HG03175 (cell line): ENCODE results near the gene SPINT3.
"Not testable (repeated sequence)": the region's sequence is repeated elsewhere in the genome, so short reads cannot be mapped to it uniquely, and the experiment has no call there.

Source experiments
- ATAC-seq: cut with Tn5 transposase; IDR thresholded peaks from one replicate; pipeline ENCODE4 v1.9.1; 2021; ENCODE audit warnings: mild to moderate bottlenecking, moderate library complexity; ENCODE audit not compliant: unreplicated experiment

The SPINT3 gene

DNA sequence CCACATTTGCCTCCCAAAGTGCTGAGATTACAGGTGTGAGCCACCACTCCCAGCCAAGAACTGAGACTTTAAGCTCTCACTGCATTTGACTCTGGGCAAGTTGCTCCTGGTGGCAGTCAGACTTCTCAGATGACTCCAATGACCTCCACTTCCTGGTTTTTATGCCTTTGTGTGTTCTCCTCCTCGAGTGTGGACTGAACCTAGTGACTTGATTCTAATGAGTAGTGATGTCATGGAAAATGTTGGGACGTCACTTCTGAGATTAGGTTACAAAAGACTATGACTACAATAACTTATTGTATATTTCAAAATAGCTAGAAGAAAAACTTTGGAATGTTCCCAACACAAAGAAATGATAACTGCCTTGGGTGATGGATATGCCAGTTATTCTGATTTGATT lies 12.0 kb downstream of the SPINT3 start:
- no peak for ATAC-seq

DNA sequence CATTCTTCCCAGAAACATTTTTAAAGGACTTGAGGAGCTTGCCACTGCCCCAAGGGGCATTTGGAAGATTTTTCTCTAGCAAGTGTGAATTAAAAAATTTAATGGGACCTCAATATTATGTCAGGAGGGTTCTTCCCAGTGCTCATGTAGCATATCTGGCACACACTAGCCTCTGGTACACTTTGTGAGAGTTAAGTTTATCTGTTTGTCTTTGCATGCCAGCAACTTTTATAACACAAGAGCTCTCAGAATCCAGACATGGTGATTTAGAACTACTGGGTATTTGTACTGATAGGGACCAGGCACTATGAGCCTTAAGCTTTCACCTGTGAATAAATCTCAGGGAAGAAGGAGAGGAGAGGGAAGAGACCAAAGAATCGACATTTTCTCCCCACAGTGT lies 12.9 kb downstream of the SPINT3 start:
- ATAC-seq = no peak

DNA sequence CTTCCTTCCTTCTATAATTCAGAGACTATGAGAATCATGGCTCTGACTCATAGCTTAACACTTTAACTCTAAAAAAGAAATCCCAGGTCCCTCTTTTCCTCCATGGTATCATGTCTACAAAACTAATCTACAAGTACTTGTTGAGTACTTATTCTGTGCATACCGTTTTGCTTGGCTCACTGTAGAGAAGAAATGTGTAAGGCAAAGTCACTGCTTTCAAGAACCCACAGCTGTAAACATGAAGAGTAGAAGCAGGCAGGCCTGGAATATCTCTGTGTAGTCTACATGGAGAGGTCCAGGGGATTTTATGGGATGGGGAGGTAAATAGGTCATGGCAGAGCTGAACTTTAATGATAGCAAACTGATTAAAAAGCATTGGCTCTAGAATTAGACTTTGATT lies 13.8 kb downstream of the SPINT3 start:
- no peak for ATAC-seq

DNA sequence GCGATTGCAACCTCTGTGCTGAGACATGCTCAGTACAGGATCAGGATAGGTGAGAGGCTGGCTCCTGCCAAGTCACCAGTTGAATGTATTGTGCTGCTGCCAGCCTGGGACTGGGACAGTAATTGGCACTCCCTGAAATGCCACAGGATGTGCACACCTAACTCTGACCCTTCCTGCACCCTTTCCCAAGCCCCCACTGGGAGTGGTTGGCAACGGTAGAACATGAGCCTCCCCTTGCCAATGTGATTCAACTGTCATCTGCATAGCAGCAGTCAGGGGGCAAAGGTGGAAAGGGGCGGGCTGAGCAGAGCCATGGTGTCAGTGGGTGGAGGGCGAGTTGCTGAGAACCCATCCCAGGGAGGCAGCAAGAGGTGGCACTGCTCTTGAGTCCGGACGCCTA lies 15.4 kb downstream of the SPINT3 start:
- ATAC-seq = no peak

DNA sequence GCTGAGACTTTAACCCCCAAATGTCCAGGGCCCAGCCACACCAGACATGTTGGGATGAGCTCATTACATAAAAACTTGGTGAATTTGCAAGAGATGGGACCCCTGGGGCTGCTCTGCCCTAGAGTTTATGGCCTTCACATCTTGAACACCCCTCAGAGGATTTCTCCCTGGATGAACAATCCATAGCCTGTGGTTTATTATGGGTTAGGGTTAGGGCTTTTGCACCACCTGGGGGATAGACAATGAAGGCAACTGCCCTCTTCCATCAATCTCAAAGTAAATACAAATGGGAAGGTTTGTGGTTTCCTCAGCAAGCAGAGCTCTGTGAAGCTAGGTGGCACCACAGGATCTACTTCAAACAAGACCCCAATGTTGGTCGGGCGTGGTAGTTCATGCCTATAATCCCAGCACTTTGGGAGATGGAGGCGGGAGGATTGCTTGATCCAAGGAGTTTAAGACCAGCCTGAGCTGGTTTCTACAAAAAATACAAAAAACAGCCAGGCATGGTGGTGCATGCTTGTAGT lies 17.4 kb downstream of the SPINT3 start:
- ATAC-seq = no peak

DNA sequence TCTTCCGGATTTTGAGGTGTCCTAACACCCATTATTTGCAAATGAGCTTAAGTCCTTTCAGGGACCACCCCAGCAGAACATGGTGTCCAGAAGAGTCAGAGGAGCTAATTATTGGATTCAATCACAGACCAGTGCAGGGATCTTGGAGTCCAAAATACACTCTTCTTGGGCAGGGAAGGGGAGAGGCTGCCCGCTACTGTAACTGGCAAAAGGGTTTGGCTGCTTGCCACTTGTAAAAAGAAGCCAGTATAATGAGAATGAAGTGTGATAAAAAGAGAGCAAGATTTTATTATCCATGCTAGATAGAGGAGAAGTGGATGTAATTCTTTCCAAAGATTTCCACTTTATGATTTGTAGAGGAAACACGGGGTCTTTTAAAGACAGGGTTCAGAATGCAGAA lies 19.3 kb downstream of the SPINT3 start:
- no peak for ATAC-seq

DNA sequence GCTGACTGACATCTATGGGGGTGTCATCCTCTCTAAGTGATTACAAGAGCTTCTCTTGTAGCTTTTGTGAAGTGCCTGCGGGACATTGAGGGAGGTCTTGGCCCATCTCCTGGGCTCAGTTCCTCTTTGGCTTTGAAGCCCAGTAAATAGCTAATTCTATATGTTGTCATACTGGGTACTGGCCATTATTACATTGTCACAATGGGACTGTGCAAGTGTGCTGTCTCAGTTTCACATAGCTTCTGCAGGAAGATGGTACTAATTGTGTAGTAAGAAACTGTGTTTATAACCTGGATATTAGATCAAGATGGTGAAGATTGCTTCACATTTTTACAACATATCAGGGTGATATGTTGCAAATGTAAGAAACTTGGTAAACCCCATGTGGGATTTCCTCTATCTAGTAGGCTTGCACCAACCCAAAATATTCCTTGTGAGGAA lies 19.9 kb downstream of the SPINT3 start:
- no peak for ATAC-seq

DNA sequence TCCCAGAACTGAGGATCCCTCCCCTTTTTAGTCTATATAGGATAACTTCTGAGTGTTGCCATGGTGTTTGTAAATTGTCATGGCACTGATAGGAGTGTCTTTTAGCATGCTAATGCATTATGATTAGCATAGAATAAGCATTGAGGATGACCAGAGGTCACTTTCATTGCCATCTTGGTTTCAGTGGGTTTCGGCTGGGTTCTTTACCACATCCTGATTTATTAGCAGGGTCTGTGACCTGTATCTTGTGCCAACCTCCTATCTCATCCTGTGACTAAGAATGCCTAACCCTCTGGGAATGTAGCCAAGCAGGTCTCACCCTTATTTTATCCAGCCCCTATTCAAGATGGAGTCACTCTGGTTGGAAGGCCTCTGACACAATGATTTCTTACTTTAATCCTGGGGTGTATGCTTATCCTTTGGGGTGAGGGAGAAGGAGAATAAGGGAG lies 26.3 kb downstream of the SPINT3 start:
- no peak for ATAC-seq

DNA sequence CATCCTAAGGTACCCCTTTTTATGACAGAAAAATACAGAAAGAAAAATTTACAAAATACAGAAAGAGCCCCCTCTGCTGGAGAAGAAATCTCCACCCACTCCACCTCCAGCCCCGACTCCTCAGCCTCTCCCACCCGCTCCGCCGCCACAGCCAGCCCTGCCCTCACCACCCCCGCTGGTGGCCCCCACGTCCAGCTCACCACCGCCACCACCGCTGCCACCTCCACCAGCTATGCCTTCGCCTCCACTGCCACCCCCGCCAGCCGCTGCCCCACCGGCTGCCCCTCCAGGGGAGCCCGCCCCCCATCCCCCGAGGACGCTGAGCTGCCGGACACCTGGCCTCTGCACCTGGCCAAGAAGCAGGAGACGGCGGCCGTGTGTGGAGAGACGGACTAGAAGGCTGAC lies 28.2 kb downstream of the SPINT3 start:
- no peak for ATAC-seq

DNA sequence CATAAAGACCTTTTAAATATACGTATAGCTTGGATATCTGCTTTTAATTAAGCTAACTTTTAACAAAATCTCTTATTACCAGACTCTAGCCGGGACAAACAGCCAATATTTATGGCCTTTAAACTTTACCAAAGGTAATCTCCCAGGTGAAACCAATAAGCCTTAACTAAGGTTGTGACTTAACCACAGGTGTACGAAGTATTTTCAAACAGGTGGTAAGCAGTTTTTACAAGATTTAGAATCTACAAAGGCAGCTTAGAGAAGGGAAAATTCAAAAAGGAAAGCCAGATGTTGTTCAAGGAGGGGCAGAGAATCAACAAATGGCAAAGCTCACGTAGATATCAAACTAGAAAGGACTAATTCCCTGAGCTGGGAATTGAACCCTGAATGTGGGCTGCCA lies 30.0 kb downstream of the SPINT3 start:
- no peak for ATAC-seq

DNA sequence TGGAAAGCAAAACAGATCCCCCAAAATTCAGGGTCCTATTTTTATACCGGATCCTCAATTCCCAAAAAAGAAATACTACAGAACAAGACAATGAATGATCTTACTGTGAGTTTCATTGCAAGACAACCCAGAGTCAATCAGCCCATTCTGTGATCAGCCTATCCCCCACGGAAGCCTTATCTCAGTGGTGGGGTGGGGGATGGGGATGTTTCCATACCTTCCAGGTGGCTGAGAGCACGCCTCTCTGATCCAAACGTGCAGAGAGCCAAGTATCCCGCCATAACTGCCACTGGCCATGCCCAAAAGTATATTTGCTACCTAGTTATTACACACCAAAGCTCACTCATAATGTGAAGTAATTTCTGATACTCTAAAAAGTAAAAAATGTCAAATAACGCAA lies 30.7 kb downstream of the SPINT3 start:
- ATAC-seq = no peak

DNA sequence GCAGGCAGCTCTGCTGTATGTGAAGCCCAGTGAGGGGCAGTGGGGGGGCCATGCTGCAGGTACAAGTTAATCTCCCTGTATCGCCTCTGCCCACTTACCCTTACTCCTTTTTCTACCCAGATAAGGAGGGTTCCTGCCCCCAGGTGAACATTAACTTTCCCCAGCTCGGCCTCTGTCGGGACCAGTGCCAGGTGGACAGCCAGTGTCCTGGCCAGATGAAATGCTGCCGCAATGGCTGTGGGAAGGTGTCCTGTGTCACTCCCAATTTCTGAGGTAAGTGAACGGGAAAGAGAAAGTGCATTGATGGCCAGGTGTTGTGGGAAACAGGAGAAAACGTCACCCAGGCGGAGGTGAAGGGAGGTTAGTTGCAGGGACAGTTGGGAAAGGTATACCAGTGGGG lies 35.6 kb downstream of the SPINT3 start:
- ATAC-seq = no peak

DNA sequence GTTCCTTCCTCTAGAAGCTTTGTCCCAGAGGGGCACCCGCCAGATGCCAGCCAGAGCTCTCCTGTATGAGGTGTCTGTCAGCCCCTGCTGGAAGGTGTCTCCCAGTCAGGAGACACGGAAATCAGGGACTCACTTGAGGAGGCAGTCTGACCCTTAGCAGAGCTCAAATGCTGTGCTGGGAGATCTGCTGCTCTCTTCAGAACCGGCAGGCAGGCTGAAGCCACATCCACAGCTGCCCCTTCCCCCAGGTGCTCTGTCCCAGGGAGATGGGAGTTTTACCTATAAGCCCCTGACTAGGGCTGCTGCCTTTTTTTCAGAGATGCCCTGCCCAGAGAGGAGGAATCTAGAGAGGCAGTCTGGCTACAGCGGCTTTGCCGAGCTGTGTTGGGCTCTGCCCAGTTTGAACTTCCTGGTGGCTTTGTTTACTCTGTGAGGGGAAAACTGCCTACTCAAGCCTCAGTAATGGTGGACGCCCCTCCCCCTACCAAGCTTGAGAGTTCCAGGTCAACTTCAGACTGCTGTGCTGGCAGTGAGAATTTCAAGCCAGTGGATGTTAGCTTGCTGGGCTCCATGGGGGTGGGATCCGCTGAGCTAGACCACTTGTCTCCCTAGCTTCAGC lies 37.8 kb downstream of the SPINT3 start:
- ATAC-seq = not testable (repeated sequence)

DNA sequence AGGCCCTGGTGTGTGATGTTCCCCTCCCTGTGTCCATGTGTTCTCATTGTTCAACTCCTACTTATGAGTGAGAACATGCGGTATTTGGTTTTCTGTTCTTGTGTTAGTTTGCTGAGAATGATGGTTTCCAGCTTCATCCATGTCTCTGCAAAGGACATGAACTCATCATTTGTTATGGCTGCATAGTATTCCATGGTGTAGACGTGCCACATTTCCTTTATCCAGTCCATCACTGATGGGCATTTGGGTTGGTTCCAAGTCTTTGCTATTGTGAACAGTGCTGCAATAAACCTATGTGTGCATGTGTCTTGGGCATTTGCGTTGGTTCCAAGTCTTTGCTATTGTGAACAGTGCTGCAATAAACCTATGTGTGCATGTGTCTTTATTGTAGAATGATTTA lies 43.1 kb downstream of the SPINT3 start:
- not testable (repeated sequence) for ATAC-seq

DNA sequence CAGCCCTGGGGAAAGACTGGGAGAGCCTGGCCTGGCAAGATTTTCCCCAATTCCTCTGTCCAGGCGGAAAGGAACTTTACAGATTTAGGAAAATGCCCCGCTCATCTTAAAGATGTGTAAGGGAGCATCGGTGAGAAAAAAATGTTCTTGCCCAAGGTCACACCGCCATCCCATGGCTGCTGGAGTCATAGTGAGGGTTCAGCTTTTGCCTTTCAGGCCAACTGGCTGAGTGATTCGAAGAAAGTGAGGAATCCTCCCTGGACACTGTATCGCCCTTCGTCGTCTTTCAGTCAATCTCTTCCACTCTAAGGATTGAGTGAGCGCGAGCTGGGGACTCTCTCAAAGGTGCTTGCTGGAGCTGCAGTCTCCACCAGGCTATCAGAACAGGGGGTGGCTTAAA lies 44.5 kb downstream of the SPINT3 start:
- no peak for ATAC-seq

DNA sequence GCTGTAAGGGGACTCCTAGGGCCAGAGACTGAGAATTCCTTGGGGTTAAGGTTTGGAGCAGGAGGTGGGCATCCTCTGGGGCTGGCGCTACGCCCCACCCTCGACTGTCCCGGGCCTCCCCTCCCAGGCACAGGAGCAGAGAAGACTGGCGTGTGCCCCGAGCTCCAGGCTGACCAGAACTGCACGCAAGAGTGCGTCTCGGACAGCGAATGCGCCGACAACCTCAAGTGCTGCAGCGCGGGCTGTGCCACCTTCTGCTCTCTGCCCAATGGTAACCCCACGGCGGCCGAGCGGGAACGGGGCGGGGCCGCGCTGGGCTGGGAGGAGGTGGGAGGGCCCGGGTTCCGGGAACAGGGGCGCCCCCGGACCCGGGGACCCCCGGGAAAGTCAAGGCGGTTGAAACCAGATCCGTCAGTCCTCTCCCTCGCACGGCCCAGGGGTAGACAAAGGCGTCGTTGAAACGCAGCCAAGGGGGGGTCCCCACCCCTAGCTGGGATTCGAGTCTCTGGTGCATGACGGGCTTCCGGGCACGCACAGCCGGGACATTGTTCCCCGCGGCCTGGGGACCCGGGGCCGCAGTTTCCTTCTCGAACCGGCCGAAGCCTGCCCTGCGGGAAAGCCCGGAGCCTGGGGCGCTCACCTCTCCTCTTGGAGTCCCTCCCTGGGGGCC lies 45.0 kb downstream of the SPINT3 start:
- ATAC-seq = no peak

DNA sequence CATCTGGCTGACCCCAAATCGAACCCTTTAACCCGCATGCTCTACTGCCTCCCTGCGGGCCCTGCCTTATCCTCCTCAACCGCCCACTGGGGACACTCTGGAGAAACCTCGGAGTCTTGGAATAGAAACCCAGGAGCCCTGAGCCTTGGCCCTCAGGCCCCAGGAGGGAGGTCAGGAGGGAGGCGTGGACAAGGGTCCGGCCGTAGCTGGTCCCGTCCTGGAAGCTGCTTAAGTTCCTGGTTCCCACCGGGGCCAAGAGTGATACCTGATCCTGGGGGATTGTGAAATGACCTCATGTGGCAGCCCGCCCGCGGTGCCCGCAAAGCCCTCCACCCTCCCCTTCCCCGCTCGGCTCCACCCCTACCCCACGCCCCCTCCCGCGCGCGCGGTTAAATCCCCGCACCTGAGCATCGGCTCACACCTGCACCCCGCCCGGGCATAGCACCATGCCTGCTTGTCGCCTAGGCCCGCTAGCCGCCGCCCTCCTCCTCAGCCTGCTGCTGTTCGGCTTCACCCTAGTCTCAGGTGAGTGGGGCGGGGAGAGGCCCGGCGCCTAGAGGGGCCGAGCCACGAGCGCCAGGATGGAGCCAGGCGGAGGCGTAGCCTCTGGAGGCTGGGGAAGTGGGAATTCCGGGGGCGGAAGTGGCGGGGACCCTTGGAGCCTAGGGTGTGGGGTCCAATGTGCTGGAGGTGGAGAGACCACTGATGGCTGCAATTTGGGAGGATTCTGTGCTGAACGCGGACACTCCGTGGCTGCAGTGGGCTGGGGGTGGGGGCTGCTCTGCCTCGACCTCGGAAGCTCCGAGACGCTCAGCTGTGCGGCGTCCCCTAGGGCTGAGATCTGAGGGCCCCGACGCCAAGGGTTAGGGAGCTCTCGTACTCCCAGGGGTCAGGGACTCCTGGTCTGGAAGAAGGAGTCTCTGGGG lies 45.8 kb downstream of the SPINT3 start, which contains the start of gene WFDC2:
Gene WFDC2, plus strand, starts transcription at position 418 of the 926 bp plus-strand sequence. Its CDS starts 29 bp downstream, at position 447.
- no peak for ATAC-seq

DNA sequence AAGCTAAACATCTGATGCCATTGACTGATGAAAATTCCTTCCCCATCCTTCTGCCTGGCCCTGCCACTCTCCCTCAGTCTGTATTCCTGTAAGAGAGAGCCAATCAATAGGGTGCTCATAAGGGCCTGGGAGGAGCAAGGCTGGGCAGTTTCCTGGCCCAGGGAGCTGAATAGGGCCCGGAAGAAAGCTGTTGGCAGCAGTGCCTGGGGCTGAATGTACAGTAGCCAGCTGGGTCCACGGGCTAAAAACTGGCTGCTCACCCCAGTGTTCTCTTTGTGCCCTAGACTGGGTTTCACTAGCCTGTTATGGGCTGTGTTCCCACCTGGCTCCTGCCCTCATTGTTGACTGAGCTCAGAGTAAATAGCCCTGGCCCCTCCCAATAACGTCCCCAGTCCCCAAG lies 47.6 kb downstream of the SPINT3 start:
- no peak for ATAC-seq

DNA sequence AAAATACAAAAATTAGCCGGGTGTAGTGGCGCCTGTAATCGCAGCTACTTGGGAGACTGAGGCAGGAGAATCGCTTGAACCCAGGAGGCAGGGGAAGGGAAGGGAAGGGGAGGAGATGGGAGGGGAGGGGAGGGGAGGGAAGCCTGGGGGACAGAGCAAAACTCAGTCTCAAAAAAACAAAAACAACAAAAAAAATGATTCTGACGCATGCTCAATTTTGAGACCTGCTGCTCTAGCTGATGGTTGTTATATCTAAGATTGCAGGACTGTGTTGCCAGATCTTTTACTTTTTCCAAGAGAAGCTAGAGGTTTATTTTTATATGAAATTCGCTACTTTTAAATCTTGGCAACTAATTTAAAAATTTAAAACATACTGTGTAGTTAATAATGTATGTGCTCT lies 48.2 kb downstream of the SPINT3 start:
- ATAC-seq = no peak

DNA sequence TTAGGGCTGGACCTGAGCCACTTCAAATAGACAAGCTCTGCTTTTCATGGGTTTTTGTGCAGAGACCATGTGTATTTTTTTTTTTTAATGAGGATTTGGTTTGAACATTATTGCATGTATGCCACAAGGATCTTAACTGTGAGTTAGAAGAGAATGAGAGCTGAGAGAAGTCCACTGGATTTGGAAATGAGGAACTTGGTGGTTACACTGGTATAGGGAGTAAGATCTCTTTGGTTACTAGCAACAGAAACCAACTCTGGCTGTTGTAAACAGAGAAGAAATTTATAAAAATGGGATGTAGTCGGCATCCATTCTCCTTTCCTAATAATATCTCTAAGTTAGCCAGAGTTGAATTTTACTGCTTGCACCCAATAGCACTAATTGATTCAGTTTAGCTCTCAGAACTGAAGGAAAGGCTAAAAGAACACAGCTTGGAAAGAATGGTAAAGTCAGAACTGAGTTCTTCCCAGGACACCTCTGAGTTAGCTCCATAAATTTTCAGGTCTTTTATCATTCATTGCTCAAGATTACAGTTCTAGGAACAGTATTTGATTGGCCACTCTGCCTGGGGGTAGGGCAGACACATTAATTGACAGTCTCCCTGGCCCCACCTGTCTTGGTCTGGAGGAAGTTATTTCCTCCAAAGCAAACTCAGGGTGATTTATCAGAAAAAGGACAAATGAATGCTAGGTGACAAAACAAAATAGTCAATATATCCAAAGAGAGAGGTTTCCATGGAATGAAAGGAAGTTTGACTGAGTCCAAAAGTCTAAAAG lies 49.7 kb downstream of the SPINT3 start:
- no peak for ATAC-seq

DNA sequence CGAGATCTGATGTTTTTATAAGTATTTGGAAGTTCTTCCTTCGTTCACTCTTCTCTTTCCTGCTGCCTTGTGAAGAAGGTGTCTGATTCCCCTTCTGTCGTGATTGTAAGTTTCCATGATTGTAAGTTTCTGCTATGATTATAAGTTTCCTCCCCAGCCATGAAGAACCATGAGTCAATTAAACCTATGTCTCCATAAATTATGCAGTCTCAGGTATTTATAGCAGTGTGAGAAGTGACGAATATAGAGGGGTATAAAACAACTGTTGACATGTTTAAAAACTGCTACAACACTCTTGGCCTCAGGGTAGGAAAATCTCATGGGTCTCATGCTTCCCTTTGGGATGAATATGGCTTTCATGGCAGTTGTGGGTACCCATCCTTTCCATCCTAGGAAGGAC lies 51.7 kb downstream of the SPINT3 start:
- ATAC-seq = no peak
